ENCODE measurements around the gene KIF3A. TPM values are rescaled to one million over a fixed set of nuclear protein-coding genes. Genes with fewer than 3 reads are reported as not detected.
A peak's percentile ranks its signal among the peaks of the same experiment; 100 is the strongest.

KIF3A gene
- total RNA-seq, 3 donors from 2014 or later, result 4.5 to 15.7 (median 11.5) TPM

DNA sequence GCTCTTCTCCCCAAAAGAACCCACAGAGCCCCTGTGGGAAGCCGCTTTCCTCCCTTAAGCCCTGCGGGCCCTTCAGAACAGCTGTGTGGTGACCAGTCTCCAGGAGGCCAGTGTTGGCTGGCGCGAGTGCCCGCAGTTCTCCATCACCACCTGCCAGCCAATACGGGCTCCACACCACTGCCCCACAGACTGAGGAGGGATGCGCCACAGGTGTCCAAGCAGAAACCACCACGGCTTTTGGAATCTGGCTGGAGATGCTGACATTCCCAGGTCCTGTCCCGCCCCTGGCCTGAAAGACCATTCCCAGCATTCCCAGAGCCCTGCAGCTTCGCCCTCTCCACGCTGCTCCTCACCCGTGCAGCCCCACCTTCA, 22.7 kb upstream of the KIF3A start:
- H3K4me3 ChIP-seq, result no peak overlapping the region
- H3K9me3 ChIP-seq, result no peaks in the 10 kb centered on the region
- TF ChIP-seq CTCF (IDR thresholded peaks at IDR 0.05) (no peak), POLR2AphosphoS5 (IDR thresholded peaks at IDR 0.05) (no peak), POLR2A (IDR thresholded peaks at IDR 0.05) (no peak)
- peak in 1 of 2 donors; percentile 13 for DNase-seq (ENCODE audit: low spot score in 2 of 2)
- H3K27ac ChIP-seq, result no peak overlapping the region
- H3K36me3 ChIP-seq, result no peaks in the 10 kb centered on the region
- no peaks in the 10 kb centered on the region for H3K4me1 ChIP-seq
- H3K27me3 ChIP-seq, result no peaks in the 10 kb centered on the region
- intact Hi-C loops (cut with DNase I; ENCODE audit: low total_unique reads), result no loop called here

GRCh38 chr5:132759114-132760048, 22.0 kb upstream of the KIF3A start:
- no peaks in the 10 kb centered on the region for H3K9me3 ChIP-seq
- no peaks in the 10 kb centered on the region for H3K36me3 ChIP-seq
- H3K27ac ChIP-seq, result no peak overlapping the region
- H3K4me3 ChIP-seq, result no peak overlapping the region
- no peaks in the 10 kb centered on the region for H3K4me1 ChIP-seq
- peak in 1 of 2 donors; percentile 25 for DNase-seq (ENCODE audit: low spot score in 2 of 2)
- TF ChIP-seq POLR2A (IDR thresholded peaks at IDR 0.05) (no peak), POLR2AphosphoS5 (IDR thresholded peaks at IDR 0.05) (no peak), CTCF (IDR thresholded peaks at IDR 0.05) (no peak)
- intact Hi-C loops (cut with DNase I; ENCODE audit: low total_unique reads), result no loop called here
- H3K27me3 ChIP-seq, result no peaks in the 10 kb centered on the region

DNA sequence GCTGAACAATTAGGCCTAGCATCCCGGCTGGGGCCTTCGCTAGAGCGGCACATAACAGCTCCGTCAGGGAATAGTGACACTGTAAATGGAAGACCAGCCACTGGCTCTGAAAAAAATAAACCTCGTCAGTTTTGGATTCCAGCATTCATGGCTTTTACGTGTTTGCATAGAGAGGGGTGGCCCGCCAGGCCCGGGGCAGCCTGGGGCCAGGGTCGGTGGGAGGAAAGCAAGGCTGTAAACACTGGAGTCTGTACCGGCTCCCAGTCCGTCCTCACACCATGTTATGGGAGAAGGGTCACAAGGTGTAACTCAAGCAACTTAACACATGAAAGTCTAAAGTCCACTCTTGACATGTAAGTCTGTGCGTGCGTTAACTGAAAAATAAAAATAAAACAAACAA, 21.1 kb upstream of the KIF3A start:
- H3K36me3 ChIP-seq, result no peaks in the 10 kb centered on the region
- intact Hi-C loops (cut with DNase I; ENCODE audit: low total_unique reads), result no loop called here

DNA sequence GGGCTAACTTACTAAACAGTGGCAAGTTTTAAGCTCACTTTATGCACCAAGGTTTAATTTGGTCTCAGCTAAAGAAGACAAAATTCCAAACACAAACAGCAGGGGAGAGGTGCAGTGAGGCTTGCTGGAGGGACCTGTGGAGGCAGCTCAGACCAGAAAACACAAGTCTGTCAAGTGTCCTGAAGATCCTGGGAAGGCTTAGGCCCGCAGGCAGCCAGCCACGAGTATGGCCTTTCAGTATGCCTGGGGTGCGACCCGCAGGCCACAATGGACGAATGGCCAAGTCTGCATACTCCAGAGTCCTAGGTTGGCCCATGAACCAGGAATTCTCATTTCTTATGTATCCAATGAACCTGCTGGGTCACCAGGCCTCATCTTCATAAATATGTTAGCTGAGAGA, 19.2 kb upstream of the KIF3A start:
- Histone ChIP-seq H3K4me3 (no peak overlapping the region), H3K4me1 (no peaks in the 10 kb centered on the region), H3K9me3 (no peaks in the 10 kb centered on the region), H3K27me3 (no peaks in the 10 kb centered on the region), H3K36me3 (no peaks in the 10 kb centered on the region), H3K27ac (no peak overlapping the region)
- intact Hi-C loops (cut with DNase I; ENCODE audit: low total_unique reads), result no loop called here
- TF ChIP-seq CTCF (IDR thresholded peaks at IDR 0.05) (no peak), POLR2A (IDR thresholded peaks at IDR 0.05) (no peak), POLR2AphosphoS5 (IDR thresholded peaks at IDR 0.05) (no peak)
- DNase-seq (ENCODE audit: low spot score in 2 of 2), result no peak

More for the DNA sequence above, 21.1 kb upstream of the KIF3A start:
- Histone ChIP-seq H3K27ac (no peak overlapping the region), H3K4me3 (no peak overlapping the region), H3K27me3 (no peaks in the 10 kb centered on the region), H3K4me1 (no peaks in the 10 kb centered on the region), H3K9me3 (no peaks in the 10 kb centered on the region)
- DNase-seq (ENCODE audit: low spot score in 2 of 2), result peak in 1 of 2 donors; percentile 14
- TF ChIP-seq CTCF (IDR thresholded peaks at IDR 0.05) (no peak), POLR2A (IDR thresholded peaks at IDR 0.05) (no peak), POLR2AphosphoS5 (IDR thresholded peaks at IDR 0.05) (no peak)

- TF ChIP-seq CTCF (IDR thresholded peaks at IDR 0.05) (no peak), POLR2A (IDR thresholded peaks at IDR 0.05) (no peak), POLR2AphosphoS5 (IDR thresholded peaks at IDR 0.05) (no peak)
- Histone ChIP-seq H3K36me3 (no peaks in the 10 kb centered on the region), H3K27me3 (no peaks in the 10 kb centered on the region), H3K9me3 (no peaks in the 10 kb centered on the region), H3K4me3 (no peak overlapping the region), H3K4me1 (no peaks in the 10 kb centered on the region), H3K27ac (no peak overlapping the region)
- intact Hi-C loops (cut with DNase I; ENCODE audit: low total_unique reads), result no loop called here
- peak in 1 of 2 donors; percentile 9 for DNase-seq (ENCODE audit: low spot score in 2 of 2)
These were observed 17.6 kb upstream of the KIF3A start for GRCh38 chr5:132754947-132755346.
